ENCODE results near the gene CSGALNACT2. TPM values are rescaled to one million over a fixed set of nuclear protein-coding genes. Genes with fewer than 3 reads are reported as not detected.

The CSGALNACT2 gene
- total and polyA plus RNA-seq, 9 of the 15 experiments (the other 6 are each of a cell fraction or from before 2014, with no cell fraction given) = 1.4 to 7.3 (median 3.5) TPM

DNA sequence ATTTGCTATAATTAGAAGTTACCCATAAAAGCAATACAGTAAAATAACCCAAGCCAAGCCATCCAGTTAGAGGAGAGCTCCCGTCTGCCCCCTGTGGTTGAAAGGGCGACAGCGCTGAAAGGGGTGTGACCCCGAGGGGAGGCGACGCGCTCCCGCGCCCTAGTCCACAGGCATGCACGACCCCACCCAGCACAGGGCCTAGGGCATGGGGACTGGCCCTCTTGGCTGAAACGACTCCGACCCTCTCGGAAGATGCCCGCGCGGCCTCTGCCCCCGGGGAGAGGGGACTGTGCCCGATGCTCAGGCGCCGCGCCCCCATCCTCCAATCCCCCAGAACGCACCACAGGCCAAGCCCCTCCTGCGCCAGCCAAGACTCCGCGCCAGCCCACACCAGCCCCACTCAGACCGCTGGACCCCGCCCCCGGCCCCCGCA is 64.0 kb downstream of the CSGALNACT2 start (continued):
- TF ChIP-seq ESRRA (IDR thresholded peaks at IDR 0.05; ENCODE audit: borderline replicate concordance, low read depth) = peak; percentile 17; the same call in 1 of the 2 replicates
- TF ChIP-seq ESRRB (CRISPR knock-in tag; IDR thresholded peaks at IDR 0.05; ENCODE audit: borderline replicate concordance) = no peak
- TF ChIP-seq CBX5 (IDR thresholded peaks at IDR 0.05; ENCODE audit: borderline replicate concordance, low read depth) = no peak
- TF ChIP-seq NFATC3 (IDR thresholded peaks at IDR 0.05) = no peak
- no peak for TF ChIP-seq PTTG1 (tag; IDR thresholded peaks at IDR 0.05; ENCODE audit: low read depth)
- TF ChIP-seq L3MBTL2 (IDR thresholded peaks at IDR 0.05) = peak; percentile 64; the same call in 1 of the 2 replicates
- TF ChIP-seq SIN3A (IDR thresholded peaks at IDR 0.05; ENCODE audit: borderline replicate concordance in 2 of 2, control insufficient read depth in 1 of 2, low read depth in 2 of 2, low read length in 2 of 2) = peak; percentile 79 to 93; a peak in 2 of 4 replicates
- TF ChIP-seq, protein P1, sequence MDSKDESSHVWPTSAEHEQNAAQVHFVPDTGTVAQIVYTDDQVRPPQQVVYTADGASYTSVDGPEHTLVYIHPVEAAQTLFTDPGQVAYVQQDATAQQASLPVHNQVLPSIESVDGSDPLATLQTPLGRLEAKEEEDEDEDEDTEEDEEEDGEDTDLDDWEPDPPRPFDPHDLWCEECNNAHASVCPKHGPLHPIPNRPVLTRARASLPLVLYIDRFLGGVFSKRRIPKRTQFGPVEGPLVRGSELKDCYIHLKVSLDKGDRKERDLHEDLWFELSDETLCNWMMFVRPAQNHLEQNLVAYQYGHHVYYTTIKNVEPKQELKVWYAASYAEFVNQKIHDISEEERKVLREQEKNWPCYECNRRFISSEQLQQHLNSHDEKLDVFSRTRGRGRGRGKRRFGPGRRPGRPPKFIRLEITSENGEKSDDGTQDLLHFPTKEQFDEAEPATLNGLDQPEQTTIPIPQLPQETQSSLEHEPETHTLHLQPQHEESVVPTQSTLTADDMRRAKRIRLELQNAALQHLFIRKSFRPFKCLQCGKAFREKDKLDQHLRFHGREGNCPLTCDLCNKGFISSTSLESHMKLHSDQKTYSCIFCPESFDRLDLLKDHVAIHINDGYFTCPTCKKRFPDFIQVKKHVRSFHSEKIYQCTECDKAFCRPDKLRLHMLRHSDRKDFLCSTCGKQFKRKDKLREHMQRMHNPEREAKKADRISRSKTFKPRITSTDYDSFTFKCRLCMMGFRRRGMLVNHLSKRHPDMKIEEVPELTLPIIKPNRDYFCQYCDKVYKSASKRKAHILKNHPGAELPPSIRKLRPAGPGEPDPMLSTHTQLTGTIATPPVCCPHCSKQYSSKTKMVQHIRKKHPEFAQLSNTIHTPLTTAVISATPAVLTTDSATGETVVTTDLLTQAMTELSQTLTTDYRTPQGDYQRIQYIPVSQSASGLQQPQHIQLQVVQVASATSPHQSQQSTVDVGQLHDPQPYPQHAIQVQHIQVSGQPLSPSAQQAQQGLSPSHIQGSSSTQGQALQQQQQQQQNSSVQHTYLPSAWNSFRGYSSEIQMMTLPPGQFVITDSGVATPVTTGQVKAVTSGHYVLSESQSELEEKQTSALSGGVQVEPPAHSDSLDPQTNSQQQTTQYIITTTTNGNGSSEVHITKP (IDR thresholded peaks at IDR 0.05; ENCODE audit: partially characterized antibody) = peak; percentile 66
- TF ChIP-seq, protein P2, sequence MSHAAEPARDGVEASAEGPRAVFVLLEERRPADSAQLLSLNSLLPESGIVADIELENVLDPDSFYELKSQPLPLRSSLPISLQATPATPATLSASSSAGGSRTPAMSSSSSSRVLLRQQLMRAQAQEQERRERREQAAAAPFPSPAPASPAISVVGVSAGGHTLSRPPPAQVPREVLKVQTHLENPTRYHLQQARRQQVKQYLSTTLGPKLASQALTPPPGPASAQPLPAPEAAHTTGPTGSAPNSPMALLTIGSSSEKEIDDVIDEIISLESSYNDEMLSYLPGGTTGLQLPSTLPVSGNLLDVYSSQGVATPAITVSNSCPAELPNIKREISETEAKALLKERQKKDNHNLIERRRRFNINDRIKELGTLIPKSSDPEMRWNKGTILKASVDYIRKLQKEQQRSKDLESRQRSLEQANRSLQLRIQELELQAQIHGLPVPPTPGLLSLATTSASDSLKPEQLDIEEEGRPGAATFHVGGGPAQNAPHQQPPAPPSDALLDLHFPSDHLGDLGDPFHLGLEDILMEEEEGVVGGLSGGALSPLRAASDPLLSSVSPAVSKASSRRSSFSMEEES (CRISPR knock-in tag; IDR thresholded peaks at IDR 0.05) = no peak
- peak; percentile 96 for TF ChIP-seq KLF13 (tag; IDR thresholded peaks at IDR 0.05; ENCODE audit: borderline replicate concordance, low read depth)
- TF ChIP-seq, protein P3, sequence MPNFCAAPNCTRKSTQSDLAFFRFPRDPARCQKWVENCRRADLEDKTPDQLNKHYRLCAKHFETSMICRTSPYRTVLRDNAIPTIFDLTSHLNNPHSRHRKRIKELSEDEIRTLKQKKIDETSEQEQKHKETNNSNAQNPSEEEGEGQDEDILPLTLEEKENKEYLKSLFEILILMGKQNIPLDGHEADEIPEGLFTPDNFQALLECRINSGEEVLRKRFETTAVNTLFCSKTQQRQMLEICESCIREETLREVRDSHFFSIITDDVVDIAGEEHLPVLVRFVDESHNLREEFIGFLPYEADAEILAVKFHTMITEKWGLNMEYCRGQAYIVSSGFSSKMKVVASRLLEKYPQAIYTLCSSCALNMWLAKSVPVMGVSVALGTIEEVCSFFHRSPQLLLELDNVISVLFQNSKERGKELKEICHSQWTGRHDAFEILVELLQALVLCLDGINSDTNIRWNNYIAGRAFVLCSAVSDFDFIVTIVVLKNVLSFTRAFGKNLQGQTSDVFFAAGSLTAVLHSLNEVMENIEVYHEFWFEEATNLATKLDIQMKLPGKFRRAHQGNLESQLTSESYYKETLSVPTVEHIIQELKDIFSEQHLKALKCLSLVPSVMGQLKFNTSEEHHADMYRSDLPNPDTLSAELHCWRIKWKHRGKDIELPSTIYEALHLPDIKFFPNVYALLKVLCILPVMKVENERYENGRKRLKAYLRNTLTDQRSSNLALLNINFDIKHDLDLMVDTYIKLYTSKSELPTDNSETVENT (CRISPR knock-in tag; IDR thresholded peaks at IDR 0.05) = peak; percentile 40; the same call in 1 of the 2 replicates
- TF ChIP-seq, protein P4, sequence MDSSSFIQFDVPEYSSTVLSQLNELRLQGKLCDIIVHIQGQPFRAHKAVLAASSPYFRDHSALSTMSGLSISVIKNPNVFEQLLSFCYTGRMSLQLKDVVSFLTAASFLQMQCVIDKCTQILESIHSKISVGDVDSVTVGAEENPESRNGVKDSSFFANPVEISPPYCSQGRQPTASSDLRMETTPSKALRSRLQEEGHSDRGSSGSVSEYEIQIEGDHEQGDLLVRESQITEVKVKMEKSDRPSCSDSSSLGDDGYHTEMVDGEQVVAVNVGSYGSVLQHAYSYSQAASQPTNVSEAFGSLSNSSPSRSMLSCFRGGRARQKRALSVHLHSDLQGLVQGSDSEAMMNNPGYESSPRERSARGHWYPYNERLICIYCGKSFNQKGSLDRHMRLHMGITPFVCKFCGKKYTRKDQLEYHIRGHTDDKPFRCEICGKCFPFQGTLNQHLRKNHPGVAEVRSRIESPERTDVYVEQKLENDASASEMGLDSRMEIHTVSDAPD (CRISPR knock-in tag; IDR thresholded peaks at IDR 0.05) = no peak
- no peak for TF ChIP-seq ZNF134 (CRISPR knock-in tag; conservative IDR thresholded peaks at IDR 0.05)
- TF ChIP-seq MYNN (IDR thresholded peaks at IDR 0.05) = peak; percentile 46
- no peak for TF ChIP-seq MYNN (CRISPR knock-in tag; IDR thresholded peaks at IDR 0.05)
- no peak for TF ChIP-seq ATF1 (CRISPR knock-in tag; IDR thresholded peaks at IDR 0.05)
- TF ChIP-seq ATF1 (tag; IDR thresholded peaks at IDR 0.05) = peak; percentile 61
- peak; percentile 51; the same call in 1 of the 2 replicates for TF ChIP-seq RBFOX2 (IDR thresholded peaks at IDR 0.05; ENCODE audit: low read depth, low read length)
- no peak for TF ChIP-seq ZFPM2 (CRISPR knock-in tag; IDR thresholded peaks at IDR 0.05)
- 0 out of 2 replicates have a peak, but pooled peaks have one; percentile 57 for TF ChIP-seq KLF16 (IDR thresholded peaks at IDR 0.05)
- no peak for TF ChIP-seq RBM17 (IDR thresholded peaks at IDR 0.05; ENCODE audit: borderline replicate concordance, low read depth, low read length)
